ENCODE results near the gene SMAP1. TPM values are rescaled to one million over a fixed set of nuclear protein-coding genes. Genes with fewer than 3 reads are reported as not detected.

The SMAP1 gene
- total RNA-seq, 1 experiment from 2014 or later: 3.5 TPM

DNA sequence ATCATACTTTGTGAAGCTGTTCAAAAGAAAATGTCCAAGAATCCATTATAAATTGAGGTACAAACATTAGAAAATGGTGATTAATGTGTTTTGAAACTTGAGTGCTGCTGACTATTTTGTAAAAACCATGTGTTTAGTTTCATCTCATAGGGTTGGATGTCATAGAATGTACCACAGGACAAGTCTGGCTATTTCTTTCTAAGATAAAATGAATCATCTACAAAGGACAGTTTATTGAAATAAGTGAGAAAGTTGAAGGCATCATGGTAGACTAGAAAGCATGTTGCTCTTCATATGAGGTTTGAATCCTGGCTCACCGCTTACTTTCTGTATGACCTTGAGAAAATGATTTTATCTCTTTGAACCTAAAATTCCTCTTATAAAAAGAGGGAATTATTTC, 29.2 kb upstream of the SMAP1 start:
- TF ChIP-seq ZFX (IDR thresholded peaks at IDR 0.05) (no peak), ZNF274 (IDR thresholded peaks at IDR 0.05; ENCODE audit: low read depth, low read length) (no peak), ELF1 (IDR thresholded peaks at IDR 0.05; ENCODE audit: borderline replicate concordance, low read depth) (no peak), FOSL1 (IDR thresholded peaks at IDR 0.05; ENCODE audit: low read depth) (no peak), POLR2A (IDR thresholded peaks at IDR 0.05; ENCODE audit: borderline replicate concordance, extremely low read depth, insufficient read depth, insufficient read length) (no peak)
- TF ChIP-seq, protein P1, sequence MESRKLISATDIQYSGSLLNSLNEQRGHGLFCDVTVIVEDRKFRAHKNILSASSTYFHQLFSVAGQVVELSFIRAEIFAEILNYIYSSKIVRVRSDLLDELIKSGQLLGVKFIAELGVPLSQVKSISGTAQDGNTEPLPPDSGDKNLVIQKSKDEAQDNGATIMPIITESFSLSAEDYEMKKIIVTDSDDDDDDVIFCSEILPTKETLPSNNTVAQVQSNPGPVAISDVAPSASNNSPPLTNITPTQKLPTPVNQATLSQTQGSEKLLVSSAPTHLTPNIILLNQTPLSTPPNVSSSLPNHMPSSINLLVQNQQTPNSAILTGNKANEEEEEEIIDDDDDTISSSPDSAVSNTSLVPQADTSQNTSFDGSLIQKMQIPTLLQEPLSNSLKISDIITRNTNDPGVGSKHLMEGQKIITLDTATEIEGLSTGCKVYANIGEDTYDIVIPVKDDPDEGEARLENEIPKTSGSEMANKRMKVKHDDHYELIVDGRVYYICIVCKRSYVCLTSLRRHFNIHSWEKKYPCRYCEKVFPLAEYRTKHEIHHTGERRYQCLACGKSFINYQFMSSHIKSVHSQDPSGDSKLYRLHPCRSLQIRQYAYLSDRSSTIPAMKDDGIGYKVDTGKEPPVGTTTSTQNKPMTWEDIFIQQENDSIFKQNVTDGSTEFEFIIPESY (IDR thresholded peaks at IDR 0.05; ENCODE audit: extremely low read depth, insufficient replicate concordance, low read length): no peak
- TF ChIP-seq, protein P2, sequence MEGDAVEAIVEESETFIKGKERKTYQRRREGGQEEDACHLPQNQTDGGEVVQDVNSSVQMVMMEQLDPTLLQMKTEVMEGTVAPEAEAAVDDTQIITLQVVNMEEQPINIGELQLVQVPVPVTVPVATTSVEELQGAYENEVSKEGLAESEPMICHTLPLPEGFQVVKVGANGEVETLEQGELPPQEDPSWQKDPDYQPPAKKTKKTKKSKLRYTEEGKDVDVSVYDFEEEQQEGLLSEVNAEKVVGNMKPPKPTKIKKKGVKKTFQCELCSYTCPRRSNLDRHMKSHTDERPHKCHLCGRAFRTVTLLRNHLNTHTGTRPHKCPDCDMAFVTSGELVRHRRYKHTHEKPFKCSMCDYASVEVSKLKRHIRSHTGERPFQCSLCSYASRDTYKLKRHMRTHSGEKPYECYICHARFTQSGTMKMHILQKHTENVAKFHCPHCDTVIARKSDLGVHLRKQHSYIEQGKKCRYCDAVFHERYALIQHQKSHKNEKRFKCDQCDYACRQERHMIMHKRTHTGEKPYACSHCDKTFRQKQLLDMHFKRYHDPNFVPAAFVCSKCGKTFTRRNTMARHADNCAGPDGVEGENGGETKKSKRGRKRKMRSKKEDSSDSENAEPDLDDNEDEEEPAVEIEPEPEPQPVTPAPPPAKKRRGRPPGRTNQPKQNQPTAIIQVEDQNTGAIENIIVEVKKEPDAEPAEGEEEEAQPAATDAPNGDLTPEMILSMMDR (IDR thresholded peaks at IDR 0.05 in 2 of 3, conservative IDR thresholded peaks at IDR 0.05 in 1 of 3; ENCODE audit: borderline replicate concordance in 1 of 3, insufficient read depth in 1 of 3, low read depth in 2 of 3, low read length in 2 of 3): no peak
- no peak for DNase-seq (ENCODE audit: low read depth, low spot score)
- no peaks in the 10 kb centered on the region for H3K79me2 ChIP-seq (ENCODE audit: insufficient read depth, low read length)
- ChIA-PET POLR2A (no interaction called here), CTCF (no interaction called here), RAD21 (ENCODE audit: low non-redundant PET in 1 of 2, low total read pairs in 2 of 2, uncharacterized antibody in 2 of 2, unreplicated experiment in 2 of 2) (no interaction called here)
- no peaks in the 10 kb centered on the region for H3K36me3 ChIP-seq (ENCODE audit: control insufficient read depth in 1 of 2, insufficient read depth in 2 of 2, low read length in 2 of 2)
- no peak overlapping the region for H3K9ac ChIP-seq (ENCODE audit: low read length)
- no peak overlapping the region for H3K4me3 ChIP-seq (replicated peaks in 1 of 2; ENCODE audit: low read depth in 1 of 2, low read length in 2 of 2)
- no peaks in the 10 kb centered on the region for H3K4me1 ChIP-seq (ENCODE audit: control insufficient read depth in 1 of 2, insufficient read depth in 2 of 2, low read length in 2 of 2)
- no peaks in the 10 kb centered on the region for H3K27me3 ChIP-seq (ENCODE audit: insufficient read depth, low read length)
- BruUV-seq (replicated peaks): no TSS peak
- intact Hi-C loops (cut with micrococcal nuclease): no loop called here
- H4K20me1 ChIP-seq (ENCODE audit: insufficient read depth): no peaks in the 10 kb centered on the region
- H3K27ac ChIP-seq (ENCODE audit: low read depth, low read length): no peak overlapping the region
- no peak for ATAC-seq
- no peak overlapping the region for H2AFZ ChIP-seq (ENCODE audit: low read depth, low read length, poor library complexity, severe bottlenecking)
- H3K4me2 ChIP-seq (ENCODE audit: low read length): no peak overlapping the region
- H3K9me3 ChIP-seq (ENCODE audit: control insufficient read depth in 1 of 2, insufficient read depth in 1 of 2, low read depth in 1 of 2, low read length in 2 of 2): no peaks in the 10 kb centered on the region
- no peaks in the 10 kb centered on the region for H3K9me2 ChIP-seq (ENCODE audit: insufficient read depth)
